Stimulated activated CD8-positive, alpha-beta memory T cell treated with anti-CD3 and anti-CD28 coated beads, Interleukin-4, amount 100 ng/mL, for 24 hours (primary cell): Measurements from ENCODE around the gene GLI3.

Experiments
- DNase-seq: peaks from one replicate; pipeline ENCODE4 v3.0.0-alpha.2; 2020; ENCODE audit warnings: low read depth

The GLI3 gene

GRCh38 chr7:42175834-42176723, 60.9 kb downstream of the GLI3 start:
- no peak for DNase-seq

DNA sequence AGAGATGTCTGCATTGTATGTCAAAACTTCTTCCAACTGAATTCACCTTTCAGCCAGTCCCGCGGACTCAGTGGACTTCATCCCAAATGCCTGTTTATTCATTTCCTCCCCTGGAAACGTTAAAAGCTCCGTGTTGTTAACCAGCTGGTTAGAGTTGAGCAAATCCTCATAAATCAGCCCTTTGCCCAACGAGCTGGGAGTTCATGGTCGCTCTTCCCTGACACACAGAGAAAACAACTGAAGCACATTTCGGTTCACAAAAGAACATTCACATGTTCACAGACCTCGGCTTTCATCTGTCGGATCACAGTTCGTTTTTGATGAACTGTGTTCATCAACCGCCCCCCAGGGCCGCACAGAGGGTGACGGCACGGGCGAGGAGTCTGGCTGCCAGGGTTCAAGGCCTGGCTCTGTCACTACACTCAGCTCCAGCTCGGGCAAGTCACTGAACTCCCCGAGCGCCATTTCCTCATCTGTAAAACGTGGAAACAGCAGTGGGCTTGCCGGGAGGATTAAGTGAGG, 62.6 kb downstream of the GLI3 start:
- no peak for DNase-seq

- no peak for DNase-seq
These were observed 66.3 kb downstream of the GLI3 start for GRCh38 chr7:42170724-42171123.

DNA sequence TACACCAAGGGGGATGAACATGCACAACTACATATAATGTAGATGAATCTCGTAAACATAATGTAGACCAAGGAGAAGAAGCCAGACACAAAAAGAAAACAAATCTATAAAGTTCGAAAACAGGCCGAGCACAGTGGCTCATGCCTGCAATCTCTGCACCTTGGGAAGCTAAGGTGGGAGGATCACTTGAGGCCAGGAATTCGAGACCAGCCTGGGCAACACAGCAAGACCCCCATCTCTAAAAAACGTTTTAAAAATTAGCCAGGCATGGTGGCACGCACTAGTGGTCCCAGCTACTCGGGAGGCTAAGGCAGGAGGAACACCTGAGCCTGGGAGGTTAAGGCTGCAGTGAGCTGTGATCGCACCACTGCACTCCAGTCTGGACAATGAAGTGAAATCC, 68.5 kb downstream of the GLI3 start:
- DNase-seq = no peak

DNA sequence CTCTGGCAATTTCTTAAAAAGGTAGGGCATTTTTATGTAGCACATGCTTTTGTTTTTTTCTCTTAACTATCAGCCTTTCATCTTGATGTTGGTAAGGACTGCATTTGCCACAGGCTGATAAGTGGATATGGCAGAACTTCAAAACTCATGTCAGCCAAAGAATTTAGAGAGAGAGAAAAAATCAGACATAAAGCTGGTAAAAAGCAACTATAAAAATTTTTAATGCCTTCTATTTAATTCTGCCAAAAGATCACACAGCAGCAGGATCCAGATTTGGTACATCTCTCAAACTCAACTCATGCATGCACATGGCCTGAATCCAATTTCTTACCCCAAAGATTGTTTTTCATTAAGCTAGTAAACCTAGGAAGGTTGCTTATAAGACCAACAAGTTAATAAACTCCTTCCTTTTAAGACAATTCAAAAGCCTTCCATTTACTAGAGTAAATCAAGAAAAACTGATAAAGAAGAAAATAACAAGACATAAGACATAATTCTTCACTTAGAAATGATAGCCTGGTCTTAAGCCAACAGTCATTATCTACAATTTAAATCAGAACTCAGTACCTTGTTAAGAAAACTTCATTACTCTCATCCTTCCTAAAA, 69.3 kb downstream of the GLI3 start:
- no peak for DNase-seq

DNA sequence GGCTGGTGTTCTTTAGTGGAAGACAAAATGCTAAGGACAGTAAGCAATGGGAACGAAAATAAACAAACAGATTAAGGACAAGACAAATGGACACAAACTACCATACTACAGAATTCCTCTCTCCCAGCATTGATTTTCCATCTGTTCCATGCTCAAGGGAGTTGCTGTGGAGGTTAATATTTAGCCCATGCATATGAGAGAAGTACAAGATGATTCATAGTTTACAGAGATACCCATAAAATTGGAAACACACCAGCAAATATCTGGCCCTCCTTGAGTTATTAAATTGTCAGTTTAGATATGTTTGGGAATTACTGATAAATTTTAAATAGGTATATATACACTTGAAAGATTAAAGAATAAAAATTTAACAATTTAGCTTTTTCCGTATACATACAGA, 69.8 kb downstream of the GLI3 start:
- no peak for DNase-seq

DNA sequence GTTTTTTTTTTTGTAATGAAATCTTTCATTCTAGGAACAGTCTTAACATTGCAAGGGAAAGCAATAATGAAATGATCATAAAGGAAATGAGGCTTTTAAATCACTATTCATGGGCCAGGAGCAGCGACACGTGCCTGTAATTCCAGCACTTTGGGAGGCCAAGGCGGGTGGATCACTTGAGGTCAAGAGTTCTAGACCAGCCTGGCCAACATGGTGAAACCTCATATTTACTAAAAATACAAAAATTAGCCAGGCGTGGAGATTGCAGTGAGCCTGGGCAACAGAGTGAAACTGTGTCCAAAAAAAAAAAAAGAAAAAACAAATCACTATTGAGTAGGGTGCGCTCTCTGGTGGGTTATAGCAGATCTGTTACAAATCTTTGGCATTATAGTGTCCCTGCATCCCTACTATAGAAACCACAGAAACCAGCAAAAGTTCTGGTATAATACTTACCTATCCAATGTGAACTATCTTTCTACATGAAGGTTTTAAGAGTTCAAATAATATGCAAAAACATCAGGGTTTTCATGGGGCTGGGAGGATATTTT, 72.1 kb downstream of the GLI3 start:
- no peak for DNase-seq

GRCh38 chr7:42162560-42163325, 74.3 kb downstream of the GLI3 start:
- DNase-seq = no peak

DNA sequence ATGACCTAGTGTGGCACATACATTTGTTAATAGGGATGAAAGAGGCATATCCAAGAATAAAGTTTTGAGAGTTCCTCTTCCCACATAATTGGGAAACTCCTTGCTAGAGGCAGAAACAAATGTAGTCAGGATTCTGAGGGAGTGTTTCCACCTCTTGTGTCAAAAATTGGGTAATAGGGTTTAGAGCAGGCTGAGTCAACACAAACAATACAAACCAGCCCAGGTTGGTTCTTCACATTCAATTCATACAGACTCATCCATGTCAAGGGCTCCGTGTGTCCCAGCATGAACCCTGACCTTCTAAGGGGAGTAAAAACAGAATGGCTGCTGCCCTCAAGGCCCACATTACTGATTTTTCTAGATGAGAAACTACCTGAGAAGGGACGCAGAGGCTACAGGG, 75.3 kb downstream of the GLI3 start:
- DNase-seq = no peak

GRCh38 chr7:42161110-42161509, 75.9 kb downstream of the GLI3 start:
- DNase-seq = no peak

GRCh38 chr7:42159130-42159529, 77.9 kb downstream of the GLI3 start:
- no peak for DNase-seq

DNA sequence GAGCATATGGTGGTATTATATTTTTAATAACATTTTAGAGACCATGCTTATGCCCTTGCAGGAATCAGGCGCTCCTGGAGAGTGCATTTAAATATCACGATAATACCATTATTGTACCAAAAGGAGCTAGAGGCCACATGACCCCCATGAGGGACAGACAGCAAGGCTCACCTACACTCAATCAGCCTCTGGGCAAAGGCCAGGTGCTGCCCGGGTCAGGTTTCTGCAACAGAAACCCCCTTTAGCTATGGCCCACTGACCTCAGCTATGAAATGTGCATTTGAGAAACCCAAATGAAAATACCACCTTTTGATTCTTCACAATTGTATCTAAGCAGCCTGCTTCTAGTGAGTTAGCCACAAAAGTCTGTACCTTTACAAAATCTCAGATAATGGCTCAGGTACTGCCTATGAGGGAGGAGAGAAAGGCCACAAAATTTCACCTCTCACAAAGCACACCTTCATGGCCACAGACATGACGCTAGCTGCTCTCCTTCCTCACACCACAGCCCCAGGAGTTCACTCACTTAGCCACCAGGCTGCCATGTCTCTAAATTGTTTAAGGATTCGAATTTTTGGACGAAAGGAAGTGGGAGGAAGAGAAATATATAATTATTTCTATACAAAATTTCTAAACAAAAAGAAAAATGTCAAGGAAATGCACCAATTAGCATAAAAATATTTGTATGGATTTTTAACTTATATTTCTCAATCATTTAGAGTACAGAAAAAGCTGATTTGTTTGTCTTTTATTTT, 79.9 kb downstream of the GLI3 start:
- no peak for DNase-seq

- DNase-seq = no peak
These were observed 80.6 kb downstream of the GLI3 start for GRCh38 chr7:42156291-42156865.

DNA sequence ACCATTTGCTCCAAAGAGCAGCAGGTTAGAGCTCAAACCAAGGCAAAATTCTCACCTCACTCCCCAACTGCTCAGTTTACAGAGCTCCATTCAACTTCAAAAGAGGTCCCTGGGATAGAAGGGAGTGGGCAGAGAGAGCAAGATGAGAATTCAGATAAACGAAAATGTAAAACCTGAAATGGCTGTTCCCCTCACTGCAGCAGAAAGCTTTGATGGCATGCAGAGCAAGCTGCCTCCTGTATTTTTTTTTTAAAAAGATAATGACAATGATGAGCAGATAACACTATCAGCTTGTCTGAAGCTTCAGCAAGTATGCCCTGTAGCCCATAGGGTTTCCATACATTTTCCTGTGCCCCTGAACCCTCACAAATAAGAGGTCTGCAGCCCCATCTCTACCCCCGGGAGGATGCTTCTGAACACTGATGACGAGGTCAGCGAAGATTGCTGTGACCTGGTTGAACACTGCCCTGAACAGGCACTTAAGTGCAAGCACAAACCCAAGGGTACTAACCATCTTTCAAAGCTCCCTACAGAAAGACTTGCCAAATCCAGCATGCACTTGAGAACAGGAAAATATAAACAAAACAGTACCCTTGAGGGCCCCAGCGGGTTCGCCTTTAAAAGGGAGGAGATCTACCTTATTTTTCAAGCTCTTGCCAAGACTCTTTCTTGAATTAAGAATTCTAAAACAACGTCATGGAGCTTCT, 81.3 kb downstream of the GLI3 start:
- no peak for DNase-seq

DNA sequence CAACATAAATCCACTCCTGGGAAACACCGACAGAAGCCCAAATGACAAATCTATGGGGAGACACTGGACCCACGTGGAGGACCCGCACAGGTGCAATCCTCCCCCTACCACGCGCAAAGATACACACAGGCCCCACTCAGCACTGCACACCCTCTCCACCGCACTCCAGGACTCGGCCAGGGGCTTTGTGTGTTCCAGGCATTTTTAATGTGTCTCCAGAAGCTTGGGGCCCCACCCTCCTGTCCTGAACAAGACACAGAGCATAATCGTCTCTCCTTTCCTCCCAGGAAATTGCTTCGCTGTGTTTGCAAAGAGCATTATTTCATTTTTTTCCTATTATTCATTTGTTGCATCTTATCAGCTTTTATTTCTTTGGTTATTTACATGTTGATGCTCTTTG, 82.8 kb downstream of the GLI3 start:
- no peak for DNase-seq

DNA sequence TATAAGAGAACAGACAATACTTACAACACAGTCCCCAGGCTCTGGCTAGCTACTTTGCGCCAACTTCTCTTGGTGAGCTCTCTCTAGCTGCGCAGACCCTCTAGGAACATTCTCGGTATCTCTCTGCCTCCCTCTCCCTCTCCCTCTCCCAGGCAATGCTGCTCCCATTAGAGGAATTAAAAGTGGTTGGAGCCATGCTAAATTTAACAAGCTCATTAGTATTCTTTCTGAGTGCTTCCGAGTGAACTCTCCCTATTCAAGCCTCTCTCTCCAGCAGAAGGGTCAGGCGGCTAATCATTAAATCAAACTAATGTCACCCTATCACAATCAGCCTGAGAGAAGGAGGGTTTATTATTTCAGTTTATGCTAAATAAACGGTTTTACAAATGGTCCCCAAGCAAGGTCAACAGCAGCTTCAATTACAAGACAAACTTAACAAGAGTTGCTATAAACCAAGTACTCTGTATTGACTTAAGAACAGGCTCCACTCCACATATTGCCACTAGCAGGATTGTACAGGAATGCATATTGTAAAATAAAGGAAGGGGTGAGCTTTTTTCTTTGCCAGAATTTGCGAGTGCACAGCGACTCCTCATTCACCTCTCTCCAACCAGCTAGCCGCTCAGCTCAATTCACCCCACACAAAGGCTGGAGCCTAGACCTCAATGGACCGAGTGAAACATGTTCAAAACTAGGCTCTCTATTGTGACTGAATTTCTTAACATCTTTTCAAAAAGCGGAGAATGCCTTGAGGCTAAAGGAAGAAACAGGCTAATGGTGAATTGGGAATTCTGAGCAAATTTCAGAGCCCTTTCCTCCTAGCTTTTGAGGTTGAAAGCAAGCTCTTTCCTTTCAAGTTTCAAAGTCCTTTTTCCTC, 84.4 kb downstream of the GLI3 start:
- DNase-seq = no peak

- no peak for DNase-seq
These were observed 85.7 kb downstream of the GLI3 start for GRCh38 chr7:42151309-42151708.

GRCh38 chr7:42145539-42145938, 91.5 kb downstream of the GLI3 start:
- no peak for DNase-seq

DNA sequence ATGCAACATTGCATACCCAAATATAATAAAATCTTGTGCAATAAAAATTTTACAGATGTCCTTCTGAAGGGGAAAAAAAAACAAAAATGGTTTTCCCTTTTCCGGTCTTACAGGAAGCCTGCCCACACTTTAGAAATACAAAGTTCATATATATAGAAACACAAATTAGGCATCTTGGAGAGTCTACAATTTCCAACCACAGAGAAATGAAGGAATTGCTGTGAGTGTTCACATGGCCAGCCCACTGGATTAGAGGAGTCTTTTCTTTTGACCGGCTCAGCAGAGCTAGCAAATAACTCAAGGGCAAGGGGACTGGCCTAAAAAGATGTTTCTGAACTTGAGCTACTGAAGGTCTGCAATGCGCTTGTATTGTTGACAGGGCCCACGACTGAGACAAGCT, 92.4 kb downstream of the GLI3 start:
- DNase-seq = no peak
